Smooth muscle cell (in vitro differentiated cells): Measurements from ENCODE around the gene IL22. TPM values are rescaled to one million over a fixed set of nuclear protein-coding genes. Genes with fewer than 3 reads are reported as not detected.

Experiments used
- DNase-seq: peaks from one replicate; lab custom pipeline; 2025; ENCODE audit not compliant: unreplicated experiment; lab: John Stamatoyannopoulos, UW
- H2AFZ ChIP-seq: fragments of 200-600 bp; sonication (generic); 2 replicates; pipeline ENCODE4 v1.6.0; 2016; ENCODE audit warnings: antibody characterized with exemption, low read depth, mild to moderate bottlenecking
- H3F3A ChIP-seq: fragments of 200-600 bp; sonication (generic); 2 replicates; pipeline ENCODE4 v1.6.0; 2017; ENCODE audit warnings: antibody characterized with exemption, low read depth
- H3K27ac ChIP-seq: fragments of 200-600 bp; sonication (generic); 2 replicates; pipeline ENCODE4 v1.5.1; 2016; ENCODE audit warnings: low read depth, mild to moderate bottlenecking
- H3K27me3 ChIP-seq: fragments of 200-600 bp; sonication (generic); 2 replicates; pipeline ENCODE4 v1.6.1; 2016; ENCODE audit warnings: low read depth, mild to moderate bottlenecking
- H3K36me3 ChIP-seq: fragments of 200-600 bp; sonication (generic); 2 replicates; pipeline ENCODE4 v1.5.1; 2016; ENCODE audit warnings: low read depth
- H3K4me1 ChIP-seq: fragments of 200-600 bp; sonication (generic); 2 replicates; pipeline ENCODE4 v1.5.1; 2016; ENCODE audit warnings: low read depth
- H3K4me2 ChIP-seq: fragments of 200-600 bp; sonication (generic); 2 replicates; pipeline ENCODE4 v1.6.0; 2016; ENCODE audit warnings: mild to moderate bottlenecking
- H3K4me3 ChIP-seq: fragments of 200-600 bp; sonication (generic); 2 replicates; pipeline ENCODE4 v1.5.1; 2016; ENCODE audit warnings: mild to moderate bottlenecking
- H3K79me2 ChIP-seq: fragments of 200-600 bp; sonication (generic); 2 replicates; pipeline ENCODE4 v1.6.0; 2016; ENCODE audit warnings: low read depth, mild to moderate bottlenecking
- H3K9ac ChIP-seq: fragments of 200-600 bp; sonication (generic); 2 replicates; pipeline ENCODE4 v1.6.0; 2016; ENCODE audit warnings: low read depth
- H3K9me3 ChIP-seq: fragments of 200-600 bp; sonication (generic); replicated peaks from 2 replicates; pipeline ENCODE4 v1.5.1; 2016; ENCODE audit warnings: low read depth
- H4K20me1 ChIP-seq: fragments of 200-600 bp; sonication (generic); 2 replicates; pipeline ENCODE4 v1.6.0; 2016; ENCODE audit warnings: low read depth
- WGBS: methylation state at CpG from one replicate; pipeline ENCODE4 v1.1.7; 2016; ENCODE audit warnings: low lambda C conversion rate; 5-methylcytosine and 5-hydroxymethylcytosine counted together
- polyA plus RNA-seq: library from polyadenylated mRNA; unstranded; fragments of >200 nt; fragmentation: Nextera tagmentation; extraction: Ambion mirVana; gene quantifications from 2 replicates; pipeline ENCODE4 v1.2.1, GENCODE V29; 2016
- total RNA-seq: library from RNA; depleted of rRNA; stranded (reverse); fragments of >200 nt; gene quantifications from 2 replicates; pipeline ENCODE4 v1.2.3, GENCODE V29; 2014
- TF ChIP-seq, protein P1 (sequence below): fragments of 200-600 bp; sonication (generic); IDR thresholded peaks from 2 replicates; pipeline ENCODE4 v1.5.1; 2017; ENCODE audit warnings: borderline replicate concordance, mild to moderate bottlenecking, antibody characterized with exemption; ENCODE audit not compliant: insufficient read depth, poor library complexity, severe bottlenecking

IL22 gene
- total and polyA plus RNA-seq, 2 experiments from 2014 or later, result not detected

DNA sequence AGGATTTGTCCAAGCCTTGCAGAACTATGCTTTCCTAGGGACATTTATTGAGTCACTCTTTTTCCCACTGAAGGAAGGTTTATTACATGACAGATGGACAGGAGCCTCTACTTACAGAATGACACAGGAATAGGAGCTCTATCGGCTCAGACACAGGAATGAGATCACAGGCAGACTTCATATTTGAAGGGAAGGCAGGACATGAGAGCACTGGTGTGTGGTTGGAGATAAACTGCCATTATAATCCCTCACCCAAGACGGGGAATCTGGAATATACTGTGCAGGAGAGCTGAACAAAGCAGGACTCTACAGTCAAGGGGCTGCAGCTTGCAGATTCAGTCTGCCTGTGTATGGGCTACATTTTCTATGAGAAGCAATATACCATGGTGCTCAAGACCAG lies 26.8 kb upstream of the IL22 start:
- no peak for DNase-seq
- Histone ChIP-seq H3K9me3 (no peaks in the 10 kb centered on the region), H3K27me3 (no peaks in the 10 kb centered on the region), H3K9ac (no peak overlapping the region), H3F3A (no peaks in the 10 kb centered on the region), H3K27ac (no peak overlapping the region), H3K36me3 (no peaks in the 10 kb centered on the region), H3K4me2 (peak overlapping the region; percentile 14), H2AFZ (no peak overlapping the region), H3K4me3 (no peak overlapping the region), H3K4me1 (peaks cover 6% of the 10 kb centered on the region), H3K79me2 (no peaks in the 10 kb centered on the region), H4K20me1 (no peaks in the 10 kb centered on the region)
- TF ChIP-seq, protein P1, sequence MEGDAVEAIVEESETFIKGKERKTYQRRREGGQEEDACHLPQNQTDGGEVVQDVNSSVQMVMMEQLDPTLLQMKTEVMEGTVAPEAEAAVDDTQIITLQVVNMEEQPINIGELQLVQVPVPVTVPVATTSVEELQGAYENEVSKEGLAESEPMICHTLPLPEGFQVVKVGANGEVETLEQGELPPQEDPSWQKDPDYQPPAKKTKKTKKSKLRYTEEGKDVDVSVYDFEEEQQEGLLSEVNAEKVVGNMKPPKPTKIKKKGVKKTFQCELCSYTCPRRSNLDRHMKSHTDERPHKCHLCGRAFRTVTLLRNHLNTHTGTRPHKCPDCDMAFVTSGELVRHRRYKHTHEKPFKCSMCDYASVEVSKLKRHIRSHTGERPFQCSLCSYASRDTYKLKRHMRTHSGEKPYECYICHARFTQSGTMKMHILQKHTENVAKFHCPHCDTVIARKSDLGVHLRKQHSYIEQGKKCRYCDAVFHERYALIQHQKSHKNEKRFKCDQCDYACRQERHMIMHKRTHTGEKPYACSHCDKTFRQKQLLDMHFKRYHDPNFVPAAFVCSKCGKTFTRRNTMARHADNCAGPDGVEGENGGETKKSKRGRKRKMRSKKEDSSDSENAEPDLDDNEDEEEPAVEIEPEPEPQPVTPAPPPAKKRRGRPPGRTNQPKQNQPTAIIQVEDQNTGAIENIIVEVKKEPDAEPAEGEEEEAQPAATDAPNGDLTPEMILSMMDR, result no peak
- WGBS, result 36% methylated on average over 2 of the region's 2 CpGs

DNA sequence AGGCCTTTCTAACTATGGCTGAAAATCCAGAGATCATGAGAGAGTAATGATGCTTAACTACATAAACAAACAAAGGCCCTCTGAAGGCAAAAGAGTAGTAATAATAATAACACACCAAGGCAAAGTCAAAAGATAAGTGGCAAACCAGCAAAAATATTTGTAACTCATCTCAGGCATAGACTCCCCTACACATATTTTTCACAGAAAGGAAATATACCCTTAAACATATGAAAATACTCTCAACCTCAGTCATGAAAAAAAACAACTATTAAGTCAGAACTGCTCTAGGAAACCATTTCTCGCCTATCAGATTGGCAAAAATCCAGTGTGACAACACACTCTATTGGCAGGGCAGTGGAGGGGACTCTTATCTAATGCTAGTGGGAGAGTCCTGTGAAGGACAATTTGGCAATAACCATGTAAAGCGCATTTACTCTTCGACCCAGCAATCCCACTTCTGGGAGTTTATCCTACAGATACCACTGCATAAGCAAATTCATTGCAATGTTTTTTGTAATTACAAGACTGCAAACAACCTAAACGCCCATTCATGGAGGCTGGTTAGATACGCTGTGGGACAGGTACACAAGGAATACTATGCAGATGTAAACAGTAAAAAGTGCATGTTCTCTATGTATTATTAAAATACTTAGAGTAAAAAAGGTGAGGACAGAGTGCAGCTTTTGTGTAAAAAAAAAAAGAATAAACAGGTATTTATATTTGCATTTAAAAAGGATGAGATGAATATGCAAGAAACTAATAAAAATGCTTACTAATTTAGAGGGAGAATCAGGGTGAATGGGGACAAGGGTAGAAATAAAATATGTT lies 26.0 kb upstream of the IL22 start:
- DNase-seq, result no peak

DNA sequence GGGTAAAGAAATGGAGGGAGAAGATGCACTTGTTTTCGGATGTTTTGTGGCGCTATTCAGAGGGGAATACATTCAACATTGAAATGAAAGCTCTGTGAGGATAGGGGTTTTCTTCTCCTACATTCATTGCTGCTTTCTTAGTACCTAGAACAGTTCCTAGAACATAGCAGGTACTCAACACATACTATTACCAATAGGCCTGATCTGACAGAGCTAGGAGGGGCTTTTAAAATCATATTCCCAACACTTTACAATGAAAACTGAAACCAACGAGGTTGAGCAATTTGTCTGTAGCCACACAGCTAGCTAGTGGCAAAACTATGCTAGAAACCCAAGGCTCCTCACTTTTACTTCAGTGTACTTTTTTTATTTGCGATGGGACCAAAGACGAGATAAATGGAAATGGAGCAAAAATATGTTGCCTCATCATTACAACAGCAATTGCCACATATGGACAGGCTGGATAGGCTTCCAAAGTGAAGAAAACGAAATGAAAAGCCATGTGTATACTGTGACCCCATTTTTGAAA lies 23.1 kb upstream of the IL22 start:
- H3K4me3 ChIP-seq, result no peak overlapping the region
- H4K20me1 ChIP-seq, result no peaks in the 10 kb centered on the region
- H3K79me2 ChIP-seq, result no peaks in the 10 kb centered on the region
- H3K27ac ChIP-seq, result no peak overlapping the region
- WGBS, result 93% methylated on average over 6 of the region's 6 CpGs
- H3F3A ChIP-seq, result no peaks in the 10 kb centered on the region
- H3K9ac ChIP-seq, result no peak overlapping the region
- H3K36me3 ChIP-seq, result no peaks in the 10 kb centered on the region
- TF ChIP-seq, protein P1, result no peak
- no peaks in the 10 kb centered on the region for H3K27me3 ChIP-seq
- H2AFZ ChIP-seq, result no peak overlapping the region
- H3K9me3 ChIP-seq, result no peaks in the 10 kb centered on the region
- no peak for DNase-seq
- H3K4me1 ChIP-seq, result peaks cover 6% of the 10 kb centered on the region
- H3K4me2 ChIP-seq, result no peak overlapping the region

More for the DNA sequence above, 26.0 kb upstream of the IL22 start:
- 71% methylated on average over 5 of the region's 5 CpGs for WGBS
- H3K4me2 ChIP-seq, result peak overlapping the region; percentile 14
- no peaks in the 10 kb centered on the region for H3K27me3 ChIP-seq
- H3K36me3 ChIP-seq, result no peaks in the 10 kb centered on the region
- no peaks in the 10 kb centered on the region for H3F3A ChIP-seq
- H3K4me1 ChIP-seq, result peaks cover 6% of the 10 kb centered on the region
- H2AFZ ChIP-seq, result no peak overlapping the region
- H4K20me1 ChIP-seq, result no peaks in the 10 kb centered on the region
- no peak overlapping the region for H3K9ac ChIP-seq
- no peaks in the 10 kb centered on the region for H3K79me2 ChIP-seq
- H3K4me3 ChIP-seq, result no peak overlapping the region
- H3K9me3 ChIP-seq, result no peaks in the 10 kb centered on the region
- TF ChIP-seq, protein P1, result no peak
- H3K27ac ChIP-seq, result peak overlapping the region; percentile 7
